HG02870 (cell line): ENCODE measurements around the gene LMBRD1.

Source experiments
- ATAC-seq: cut with Tn5 transposase; IDR thresholded peaks from one replicate; pipeline ENCODE4 v1.9.1; 2021; ENCODE audit warnings: mild to moderate bottlenecking, moderate library complexity; ENCODE audit not compliant: unreplicated experiment

The LMBRD1 gene

GRCh38 chr6:69647726-69648125 lies 149.1 kb downstream of the LMBRD1 start:
- no peak for ATAC-seq

GRCh38 chr6:69643688-69644087 lies 153.1 kb downstream of the LMBRD1 start:
- no peak for ATAC-seq

DNA sequence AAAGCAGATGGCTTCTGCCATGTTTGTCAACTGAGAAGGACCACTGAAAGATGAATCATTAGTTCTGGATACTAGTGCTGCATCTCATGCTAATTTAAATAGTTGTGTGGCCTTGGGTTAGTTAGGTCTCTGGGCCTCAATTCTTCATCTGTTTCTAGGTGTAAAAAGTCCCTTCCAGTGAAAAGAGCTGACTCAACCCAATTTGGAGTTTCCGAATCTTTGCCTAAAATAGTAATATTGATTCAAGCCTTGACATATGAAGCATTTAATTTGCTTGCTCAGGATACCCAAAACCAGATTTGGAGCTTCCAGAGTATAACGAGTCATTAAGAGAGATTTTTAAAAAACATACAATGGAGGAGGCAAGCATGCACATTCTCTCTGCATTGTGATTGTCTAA lies 163.9 kb downstream of the LMBRD1 start:
- no peak for ATAC-seq

DNA sequence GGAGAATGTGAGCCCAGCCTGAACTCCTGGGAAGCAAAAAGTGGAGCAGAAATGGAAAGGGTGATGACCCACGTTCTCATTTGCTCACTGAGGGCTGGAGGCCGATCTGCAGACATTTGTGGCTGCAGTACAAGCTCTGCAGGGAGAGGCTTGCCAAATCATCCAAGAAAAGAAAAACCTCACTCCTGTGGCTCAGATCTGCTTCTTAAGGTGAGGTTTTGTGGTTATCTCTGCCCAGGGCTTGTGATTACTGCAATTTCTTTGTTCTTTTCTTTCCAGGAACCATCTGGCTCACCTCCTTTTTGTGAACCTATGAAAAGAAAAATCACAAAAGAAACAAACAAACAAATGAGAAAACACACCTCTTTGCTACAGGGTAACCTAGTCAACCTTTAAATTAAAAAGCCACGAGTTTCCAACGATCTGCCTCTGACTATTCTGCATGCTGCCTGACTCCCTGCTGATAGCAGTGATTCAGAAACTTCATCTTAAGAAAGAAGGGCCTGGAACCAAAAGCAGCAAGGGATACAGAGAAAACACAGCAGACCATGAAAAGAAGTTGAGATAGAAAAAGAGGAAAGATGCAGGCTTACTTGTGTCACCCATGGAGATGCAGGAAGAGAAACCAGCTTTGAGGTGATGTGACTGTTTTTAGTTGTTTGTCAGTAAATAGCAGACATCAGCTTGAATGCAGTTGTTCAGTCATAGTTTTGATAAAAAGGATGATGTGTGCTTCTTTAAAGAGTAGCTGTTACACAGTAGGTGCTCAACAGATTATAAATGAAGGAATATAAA lies 165.1 kb downstream of the LMBRD1 start:
- ATAC-seq, result peak; percentile 74

GRCh38 chr6:69630767-69631166 lies 166.0 kb downstream of the LMBRD1 start:
- ATAC-seq, result no peak

DNA sequence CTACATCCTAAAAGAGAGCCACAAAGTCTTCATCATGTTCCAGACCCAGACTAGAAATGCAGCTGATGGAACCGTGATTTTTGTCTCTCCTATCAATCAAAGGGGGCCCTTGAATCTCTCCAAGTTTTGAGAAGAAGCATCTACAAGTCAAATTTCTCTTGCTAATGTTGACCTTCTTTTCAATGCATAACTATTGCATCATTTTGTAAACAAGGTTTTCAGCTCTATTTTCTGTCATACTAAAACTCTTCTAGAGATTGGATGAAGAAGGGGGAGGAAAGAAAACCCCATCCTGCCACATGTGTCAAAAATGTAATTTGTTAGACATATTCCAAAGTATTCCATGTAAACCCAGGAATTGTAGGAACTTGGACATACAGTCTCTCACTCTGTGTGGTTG lies 169.2 kb downstream of the LMBRD1 start:
- ATAC-seq, result no peak

- no peak for ATAC-seq
These were observed 171.9 kb downstream of the LMBRD1 start for GRCh38 chr6:69624944-69625343.
